HG02885 (cell line): ENCODE data around the gene IL9.
A peak's percentile ranks its signal among the peaks of the same experiment; 100 is the strongest.

Experiments
- ATAC-seq: cut with Tn5 transposase; IDR thresholded peaks from one replicate; pipeline ENCODE4 v1.9.1; 2021; ENCODE audit warnings: mild to moderate bottlenecking; ENCODE audit not compliant: unreplicated experiment, poor library complexity

Gene IL9

DNA sequence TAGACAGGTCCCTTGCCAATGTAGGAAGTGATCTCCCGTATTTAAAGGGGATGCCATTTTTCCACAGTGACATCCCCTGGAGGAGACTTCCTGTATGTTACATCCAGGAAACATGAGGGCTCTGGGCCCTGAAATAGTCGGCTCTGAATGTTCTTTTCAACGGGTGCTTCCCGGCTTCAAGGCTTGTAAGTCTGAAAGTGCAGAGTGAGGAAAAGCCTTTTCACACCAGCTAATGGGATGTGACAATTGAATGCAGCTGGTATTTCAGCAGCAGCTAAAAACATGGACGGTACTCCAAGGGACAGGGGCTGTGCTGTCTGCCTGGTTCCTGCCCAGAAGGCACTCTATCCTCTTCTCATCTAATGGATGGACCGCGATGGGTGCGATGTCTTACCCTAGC is 1.4 kb downstream of the IL9 start:
- ATAC-seq, result no peak

GRCh38 chr5:135891791-135892190 is 3.9 kb downstream of the IL9 start:
- no peak for ATAC-seq

GRCh38 chr5:135891268-135891667 is 4.4 kb downstream of the IL9 start:
- no peak for ATAC-seq

DNA sequence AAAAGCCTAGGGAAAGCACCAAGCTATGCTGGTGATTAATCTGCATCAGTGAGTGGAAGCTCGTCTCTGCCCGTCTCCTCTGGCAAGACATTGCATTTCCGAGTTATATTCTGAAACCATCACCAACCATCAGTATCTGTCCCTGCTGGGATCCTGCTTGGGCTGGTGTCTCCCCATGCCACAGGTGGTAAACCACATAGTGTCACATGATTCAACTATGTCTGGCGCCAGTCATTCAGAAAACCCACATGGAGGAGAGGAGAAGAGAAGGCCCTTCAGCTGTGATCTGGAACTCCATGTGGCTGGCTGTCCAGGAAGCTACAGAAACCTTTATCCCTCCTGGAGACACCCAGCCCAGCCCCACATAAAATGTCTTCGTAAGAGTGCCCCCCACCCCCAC is 4.8 kb downstream of the IL9 start:
- ATAC-seq, result peak; percentile 59

DNA sequence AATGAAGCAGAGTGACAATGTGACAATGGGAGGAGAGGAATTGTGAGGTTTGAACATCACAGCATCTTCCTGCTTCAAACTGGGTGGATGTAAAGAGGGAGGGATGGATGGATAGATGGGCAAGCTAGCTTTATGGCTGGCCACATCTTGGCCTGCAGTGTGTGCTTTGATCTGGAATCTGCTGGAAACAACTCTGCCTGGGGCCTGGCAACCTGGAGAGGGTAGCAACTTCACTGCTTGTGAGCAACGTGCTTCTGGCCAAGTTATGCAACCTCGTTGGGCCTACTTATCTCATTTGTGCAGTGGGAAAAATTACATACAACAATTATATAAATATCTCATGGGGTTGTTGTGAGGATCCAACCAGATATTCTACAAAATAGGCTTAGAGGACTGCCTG is 5.3 kb downstream of the IL9 start:
- ATAC-seq, result no peak

- no peak for ATAC-seq
These were observed 7.6 kb downstream of the IL9 start for GRCh38 chr5:135887881-135888614.

DNA sequence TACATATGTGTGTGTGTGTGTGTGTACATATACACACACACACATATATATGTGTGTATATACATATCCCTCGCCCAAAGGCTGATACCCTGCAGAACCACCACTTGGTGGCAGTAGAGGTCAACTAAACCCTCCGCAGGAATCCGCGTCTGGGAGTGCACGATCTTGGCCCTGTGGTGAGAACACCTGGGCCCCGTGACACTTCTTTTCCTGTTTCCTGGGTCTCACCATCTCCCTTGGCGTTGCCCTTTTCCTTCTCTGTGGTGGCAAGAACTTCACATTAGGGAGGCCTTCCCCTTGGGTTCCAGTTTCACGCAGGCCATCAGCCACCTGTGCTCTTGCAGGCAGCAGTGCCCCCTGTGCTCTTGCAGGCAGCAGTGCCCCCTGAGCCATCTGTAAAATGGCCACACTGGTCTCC is 8.2 kb downstream of the IL9 start:
- peak; percentile 93 for ATAC-seq

GRCh38 chr5:135886136-135886535 is 9.5 kb downstream of the IL9 start:
- no peak for ATAC-seq

- ATAC-seq, result no peak
These were observed 10.6 kb downstream of the IL9 start for GRCh38 chr5:135885031-135885430.

GRCh38 chr5:135883441-135883840 is 12.2 kb downstream of the IL9 start:
- no peak for ATAC-seq

- ATAC-seq, result no peak
These were observed 12.6 kb downstream of the IL9 start for GRCh38 chr5:135883026-135883425.

GRCh38 chr5:135881819-135882218 is 13.8 kb downstream of the IL9 start:
- no peak for ATAC-seq

DNA sequence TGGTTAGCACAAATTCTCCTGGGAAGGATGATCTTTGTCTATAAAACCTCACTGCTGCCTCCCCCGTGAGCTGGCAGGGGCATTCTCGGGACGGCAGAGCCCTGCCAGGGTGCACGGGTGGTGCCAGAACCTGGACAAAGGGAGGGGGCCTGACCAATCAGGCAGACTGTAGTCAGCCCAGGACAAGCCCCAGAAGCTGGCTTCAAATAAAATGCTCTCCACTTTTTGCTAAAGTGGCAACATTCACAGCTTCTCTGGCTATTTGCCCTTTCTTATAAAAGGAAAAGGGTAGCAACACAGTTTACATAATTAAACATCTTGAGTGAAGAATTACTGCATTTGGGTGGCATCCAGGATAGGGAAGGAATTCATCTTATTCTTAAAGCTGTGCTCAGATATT is 14.4 kb downstream of the IL9 start:
- ATAC-seq, result no peak

- ATAC-seq, result no peak
These were observed 14.8 kb downstream of the IL9 start for GRCh38 chr5:135880801-135881200.

DNA sequence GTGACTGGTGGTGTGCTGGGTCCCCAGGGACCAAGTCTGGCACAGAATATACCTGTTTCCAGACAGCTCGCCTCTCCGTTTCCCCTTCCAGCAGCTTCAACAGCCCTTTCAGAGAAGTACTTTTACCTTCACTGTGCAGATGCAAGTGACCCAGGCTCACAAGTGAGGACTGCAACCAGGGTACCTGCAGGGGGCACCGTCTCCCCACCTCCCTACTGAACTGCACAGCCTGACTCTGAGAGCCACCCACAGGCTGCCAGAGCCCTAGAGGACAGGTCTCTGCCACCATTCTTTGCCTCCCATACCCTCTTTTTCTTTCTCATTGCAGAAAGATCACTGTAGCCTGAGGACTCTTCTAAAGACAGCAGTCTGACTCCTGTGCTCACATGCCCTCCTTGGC is 15.4 kb downstream of the IL9 start:
- ATAC-seq, result no peak

GRCh38 chr5:135879591-135879990 is 16.1 kb downstream of the IL9 start:
- no peak for ATAC-seq

- no peak for ATAC-seq
These were observed 17.5 kb downstream of the IL9 start for GRCh38 chr5:135878156-135878620.

DNA sequence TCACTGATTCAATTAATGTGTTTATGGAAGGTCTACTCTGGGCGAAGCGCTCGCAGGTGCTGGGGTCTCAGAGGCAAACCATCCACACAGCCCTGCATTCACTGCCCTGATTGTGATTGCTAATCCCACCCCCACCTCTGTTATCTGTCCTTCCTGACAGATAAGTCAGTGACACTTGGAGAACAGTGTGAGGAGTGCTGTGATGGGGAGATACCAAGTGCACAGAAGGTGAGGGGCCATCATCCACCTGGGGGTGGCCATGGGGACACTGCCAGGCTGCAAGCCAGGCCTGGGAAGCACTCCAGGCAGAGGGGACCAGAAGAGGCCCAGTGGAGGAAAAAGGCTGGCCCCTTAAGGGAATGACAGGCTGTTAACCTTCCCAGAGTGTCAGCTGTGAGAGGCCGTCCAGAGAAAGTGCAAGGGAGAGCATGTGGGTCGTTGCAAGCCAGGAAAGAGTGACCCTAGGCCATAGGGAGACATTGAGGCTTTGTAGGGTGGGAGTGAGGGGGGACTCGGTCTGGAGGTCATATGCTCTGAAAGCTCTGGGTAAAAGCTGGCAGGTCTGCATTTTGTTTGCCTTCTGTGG is 18.0 kb downstream of the IL9 start:
- ATAC-seq, result no peak

DNA sequence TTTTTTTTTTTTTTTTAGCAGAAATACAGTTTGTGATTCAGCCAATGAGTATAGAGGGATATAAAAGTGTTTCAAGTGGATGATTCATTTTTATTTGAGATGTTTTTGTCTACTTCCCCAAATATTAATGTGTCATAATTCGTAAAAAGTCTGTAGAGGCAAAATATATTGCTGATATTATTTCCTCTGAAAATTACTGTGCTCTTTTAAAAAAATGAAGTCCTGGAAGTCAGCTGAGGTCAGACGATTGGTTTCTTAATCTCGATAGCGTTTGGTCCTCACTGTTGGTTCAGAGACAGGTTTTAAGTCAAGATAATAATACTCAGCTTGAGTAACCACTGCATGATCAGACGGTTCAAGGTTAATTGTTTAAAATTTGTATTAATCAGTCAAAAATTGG is 19.5 kb downstream of the IL9 start:
- no peak for ATAC-seq

- no peak for ATAC-seq
These were observed 20.1 kb downstream of the IL9 start for GRCh38 chr5:135875567-135875966.

DNA sequence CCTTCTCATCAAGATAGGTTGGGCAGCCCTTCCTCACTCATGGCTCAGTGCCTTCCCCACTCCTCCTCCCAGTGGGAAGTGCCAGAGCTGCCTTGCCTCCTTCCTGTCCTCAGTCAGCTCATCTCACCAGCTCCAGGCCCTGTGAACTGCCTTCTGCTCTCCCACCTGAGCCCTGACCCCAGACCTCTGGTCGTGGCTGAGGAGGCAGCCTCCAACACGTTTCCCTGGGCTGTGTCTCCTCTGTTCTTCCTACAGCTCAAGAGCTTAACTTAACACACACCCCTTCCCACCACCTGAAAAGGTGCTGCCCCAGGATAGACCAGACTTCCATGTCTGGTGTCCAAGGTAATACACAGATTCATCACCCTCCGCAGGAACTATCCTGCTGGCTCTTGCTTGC is 21.2 kb downstream of the IL9 start:
- ATAC-seq, result no peak

- ATAC-seq, result no peak
These were observed 21.8 kb downstream of the IL9 start for GRCh38 chr5:135873831-135874230.
